Vagina (tissue), 2 donors: ENCODE data around the gene FPGS. TPM values are rescaled to one million over a fixed set of nuclear protein-coding genes. Genes with fewer than 3 reads are reported as not detected.

Source experiments
- DNase-seq, 2 donors: peaks; one replicate each; pipeline ENCODE4 v3.0.0-alpha.2; 2017; ENCODE audit errors: extremely low spot score in 2 of 2
- H3K27ac ChIP-seq: fragments of 200-600 bp; sonication (generic); one replicate; pipeline ENCODE4 v1.5.1; 2019
- H3K27me3 ChIP-seq: fragments of 200-600 bp; sonication (generic); one replicate; pipeline ENCODE4 v1.5.1; 2019
- H3K36me3 ChIP-seq, 2 donors: fragments of 200-600 bp; sonication (generic); one replicate each; pipeline ENCODE4 v1.5.1; 2017 to 2019
- H3K4me1 ChIP-seq: fragments of 200-600 bp; sonication (generic); one replicate; pipeline ENCODE4 v1.5.1; 2019
- H3K4me3 ChIP-seq, 2 donors: fragments of 200-600 bp; sonication (generic); 1 replicate in 1 of 2; 2 replicates in 1 of 2; pipeline ENCODE4 v1.5.1; 2016 to 2019
- H3K9me3 ChIP-seq: fragments of 200-600 bp; sonication (generic); one replicate; pipeline ENCODE4 v1.5.1; 2019
- CTCF ChIP-seq, 3 experiments: fragments of 450-650 bp in 2 of 3; fragments of 200-600 bp in 1 of 3; sonication (generic) in 1 of 3; IDR thresholded peaks; one replicate each; pipeline ENCODE4 v1.5.1; 2017 to 2019; ENCODE audit warnings: antibody characterized with exemption in 3 of 3, mild to moderate bottlenecking in 2 of 3, moderate library complexity in 2 of 3
- POLR2A ChIP-seq, 2 donors: fragments of 450-650 bp; IDR thresholded peaks; one replicate each; pipeline ENCODE4 v1.6.1; 2017; ENCODE audit warnings: antibody characterized with exemption in 2 of 2, mild to moderate bottlenecking in 2 of 2, moderate library complexity in 2 of 2
- POLR2AphosphoS5 ChIP-seq, 2 donors: sonication (generic); formaldehyde crosslinking; IDR thresholded peaks; one replicate each; pipeline ENCODE4 v1.9.0; 2017; ENCODE audit warnings: antibody characterized with exemption in 2 of 2, mild to moderate bottlenecking in 2 of 2, low read depth in 1 of 2; ENCODE audit not compliant: insufficient read depth in 1 of 2
- intact Hi-C: fragments of 100-400 bp; cut with DNase I; formaldehyde crosslinking; loops from one replicate; pipeline ENCODE4 v1.15.1; 2023
- total RNA-seq: library from RNA; depleted of rRNA; stranded (reverse); fragments of >200 nt; gene quantifications from one replicate; pipeline ENCODE4 v1.2.3, GENCODE V29; 2016

FPGS gene
- total RNA-seq, 1 donor from 2014 or later: 99.7 TPM

- DNase-seq: no peak
- Histone ChIP-seq H3K4me1 (peaks cover 56% of the 10 kb centered on the region), H3K36me3 (no peaks in the 10 kb centered on the region), H3K4me3 (peak within 1 kb of the TSS; percentile 65 to 69), H3K27ac (peak within 1 kb of the TSS; percentile 88), H3K27me3 (no peaks in the 10 kb centered on the region), H3K9me3 (no peaks in the 10 kb centered on the region)
- intact Hi-C loops: no loop called here
- peak in 1 of 3 experiments; percentile 17 for TF ChIP-seq CTCF (IDR thresholded peaks at IDR 0.05)
- peak in 1 of 2 donors; percentile 69 for TF ChIP-seq POLR2AphosphoS5 (IDR thresholded peaks at IDR 0.05; ENCODE audit: insufficient read depth in 1 of 2, low read depth in 1 of 2)
- no peak for TF ChIP-seq POLR2A (IDR thresholded peaks at IDR 0.05)
Measured at GRCh38 chr9:127854184-127854806, 51.6 kb downstream of the FPGS start, which contains the start of gene ENG. Gene ENG (minus strand): TSS chr9:127854658. CDS start chr9:127854355, 303 bp downstream.

- intact Hi-C loops: no loop called here
- no peaks in the 10 kb centered on the region for H3K27me3 ChIP-seq
- H3K4me1 ChIP-seq: peaks cover 56% of the 10 kb centered on the region
- TF ChIP-seq POLR2A (IDR thresholded peaks at IDR 0.05) (no peak), CTCF (IDR thresholded peaks at IDR 0.05) (no peak), POLR2AphosphoS5 (IDR thresholded peaks at IDR 0.05; ENCODE audit: insufficient read depth in 1 of 2, low read depth in 1 of 2) (no peak)
- H3K9me3 ChIP-seq: no peaks in the 10 kb centered on the region
- DNase-seq: no peak
- H3K36me3 ChIP-seq: no peaks in the 10 kb centered on the region
- H3K27ac ChIP-seq: peak overlapping the region; percentile 88
- H3K4me3 ChIP-seq: peak overlapping the region; percentile 65 to 69
Measured at GRCh38 chr9:127854960-127855359, 52.3 kb downstream of the FPGS start.

- H3K4me1 ChIP-seq: peaks cover 56% of the 10 kb centered on the region
- H3K27ac ChIP-seq: peak overlapping the region; percentile 88
- no peaks in the 10 kb centered on the region for H3K27me3 ChIP-seq
- intact Hi-C loops: no loop called here
- H3K4me3 ChIP-seq: no peak overlapping the region
- TF ChIP-seq POLR2A (IDR thresholded peaks at IDR 0.05): no peak
- TF ChIP-seq CTCF (IDR thresholded peaks at IDR 0.05): no peak
- TF ChIP-seq POLR2AphosphoS5 (IDR thresholded peaks at IDR 0.05; ENCODE audit: insufficient read depth in 1 of 2, low read depth in 1 of 2): no peak
- no peaks in the 10 kb centered on the region for H3K9me3 ChIP-seq
- no peaks in the 10 kb centered on the region for H3K36me3 ChIP-seq
- no peak for DNase-seq
Measured at GRCh38 chr9:127855522-127855921, 52.8 kb downstream of the FPGS start.

GRCh38 chr9:127856094-127856728, 53.5 kb downstream of the FPGS start:
- intact Hi-C loops: no loop called here
- H3K27ac ChIP-seq: no peak overlapping the region
- peaks cover 54% of the 10 kb centered on the region for H3K4me1 ChIP-seq
- no peak for DNase-seq
- no peaks in the 10 kb centered on the region for H3K27me3 ChIP-seq
- TF ChIP-seq CTCF (IDR thresholded peaks at IDR 0.05): no peak
- TF ChIP-seq POLR2A (IDR thresholded peaks at IDR 0.05): no peak
- no peak for TF ChIP-seq POLR2AphosphoS5 (IDR thresholded peaks at IDR 0.05; ENCODE audit: insufficient read depth in 1 of 2, low read depth in 1 of 2)
- no peak overlapping the region for H3K4me3 ChIP-seq
- H3K9me3 ChIP-seq: no peaks in the 10 kb centered on the region
- H3K36me3 ChIP-seq: no peaks in the 10 kb centered on the region

GRCh38 chr9:127856729-127857116, 54.0 kb downstream of the FPGS start:
- H3K4me3 ChIP-seq: no peak overlapping the region
- no peak overlapping the region for H3K27ac ChIP-seq
- H3K9me3 ChIP-seq: no peaks in the 10 kb centered on the region
- no peak for DNase-seq
- no peaks in the 10 kb centered on the region for H3K36me3 ChIP-seq
- peaks cover 54% of the 10 kb centered on the region for H3K4me1 ChIP-seq
- intact Hi-C loops: no loop called here
- no peak for TF ChIP-seq CTCF (IDR thresholded peaks at IDR 0.05)
- no peak for TF ChIP-seq POLR2AphosphoS5 (IDR thresholded peaks at IDR 0.05; ENCODE audit: insufficient read depth in 1 of 2, low read depth in 1 of 2)
- no peaks in the 10 kb centered on the region for H3K27me3 ChIP-seq
